HCT116 (cell line): ENCODE results near the gene KIF26B. TPM values are rescaled to one million over a fixed set of nuclear protein-coding genes. Genes with fewer than 3 reads are reported as not detected.

Experiments used
- ATAC-seq: fragments of 200-7000 bp; cut with Tn5 transposase; 2 replicates; pipeline ENCODE4 v1.9.1; 2020; ENCODE audit warnings: mild to moderate bottlenecking, moderate library complexity
- BruUV-seq: library from RNA; stranded (reverse); fragments of 400-500 nt; replicated peaks from 2 replicates; lab custom pipeline; 2021; lab: Mats Ljungman, UMichigan
- CTCF ChIA-PET: fragments of 300-600 bp; sonication (Branson Sonifier 250); formaldehyde crosslinking; loops from one replicate; lab custom pipeline; 2021; ENCODE audit warnings: antibody characterized with exemption; lab: Charles Lee
- POLR2A ChIA-PET: fragments of 300-600, 350-600 bp; sonication (Branson Sonifier 250); formaldehyde crosslinking; loops from one replicate; lab custom pipeline; 2021; ENCODE audit warnings: antibody characterized with exemption; lab: Charles Lee
- RAD21 ChIA-PET, 2 experiments: fragments of 300-600 bp; sonication (Branson Sonifier 250); formaldehyde crosslinking; loops; one replicate each; lab custom pipeline; 2023; ENCODE audit warnings: low total read pairs in 2 of 2; ENCODE audit not compliant: uncharacterized antibody in 2 of 2, unreplicated experiment in 2 of 2, low non-redundant PET in 1 of 2; lab: Charles Lee
- DNase-seq: peaks from one replicate; pipeline ENCODE4 v3.0.0-alpha.2; 2010; ENCODE audit warnings: low read depth, low spot score
- H2AFZ ChIP-seq: fragments of 200-600 bp; shearing (Covaris generic), sonication (generic); 2 replicates; pipeline ENCODE4 v1.6.1; 2017; ENCODE audit warnings: low read depth, mixed run types, mixed read lengths, antibody characterized with exemption, low read length; ENCODE audit not compliant: poor library complexity, severe bottlenecking
- H3K27ac ChIP-seq: 2 replicates; pipeline ENCODE4 v1.5.1; 2012; ENCODE audit warnings: low read depth, low read length
- H3K27me3 ChIP-seq: fragments of 200-600 bp; sonication (generic); 2 replicates; pipeline ENCODE4 v1.6.1; 2016; ENCODE audit warnings: mixed run types, low read length, mixed read lengths; ENCODE audit not compliant: insufficient read depth
- H3K36me3 ChIP-seq, 2 experiments: fragments of 200-500 bp in 1 of 2; fragments of 200-600 bp in 1 of 2; sonication (Bioruptor generic) in 1 of 2; sonication (generic) in 1 of 2; 2 replicates each; pipeline versions ENCODE4 v1.5.1 to v1.6.1; 2014 to 2016; ENCODE audit warnings: low read length in 2 of 2, inconsistent platforms in 1 of 2, mixed read lengths in 1 of 2, mixed run types in 1 of 2; ENCODE audit not compliant: insufficient read depth in 2 of 2, control insufficient read depth in 1 of 2
- H3K4me1 ChIP-seq, 2 experiments: fragments of 200-600 bp in 1 of 2; sonication (generic) in 1 of 2; 2 replicates each; pipeline versions ENCODE4 v1.5.1 to v1.6.1; 2012 to 2017; ENCODE audit warnings: low read length in 2 of 2, inconsistent platforms in 1 of 2, mild to moderate bottlenecking in 1 of 2, mixed read lengths in 1 of 2, mixed run types in 1 of 2, moderate library complexity in 1 of 2; ENCODE audit not compliant: insufficient read depth in 2 of 2, control insufficient read depth in 1 of 2
- H3K4me2 ChIP-seq: fragments of 200-600 bp; sonication (generic); 2 replicates; pipeline ENCODE4 v1.6.1; 2017; ENCODE audit warnings: mixed run types, low read length, mixed read lengths
- H3K4me3 ChIP-seq, 2 experiments: fragments of 200-600 bp in 1 of 2; sonication (generic) in 1 of 2; replicated peaks in 1 of 2; 2 replicates each; pipeline ENCODE4 v1.5.1; 2011 to 2016; ENCODE audit warnings: low read length in 2 of 2, control low read depth in 1 of 2, low read depth in 1 of 2, mild to moderate bottlenecking in 1 of 2, mixed read lengths in 1 of 2, mixed run types in 1 of 2
- H3K79me2 ChIP-seq: fragments of 200-600 bp; sonication (generic); 2 replicates; pipeline ENCODE4 v1.6.1; 2017; ENCODE audit warnings: mild to moderate bottlenecking, mixed run types, low read length, moderate library complexity, mixed read lengths; ENCODE audit not compliant: insufficient read depth
- H3K9ac ChIP-seq: fragments of 200-600 bp; sonication (generic); 2 replicates; pipeline ENCODE4 v1.6.1; 2016; ENCODE audit warnings: low read length, mixed read lengths
- H3K9me2 ChIP-seq: fragments of 200-600 bp; sonication (generic), shearing (Covaris generic); 2 replicates; pipeline ENCODE4 v1.6.1; 2017; ENCODE audit warnings: mixed run types, mild to moderate bottlenecking, moderate library complexity; ENCODE audit not compliant: insufficient read depth
- H3K9me3 ChIP-seq, 2 experiments: fragments of 200-500 bp in 1 of 2; fragments of 200-600 bp in 1 of 2; sonication (Bioruptor generic) in 1 of 2; sonication (generic) in 1 of 2; 2 replicates each; pipeline ENCODE4 v1.6.1; 2014 to 2017; ENCODE audit warnings: low read length in 2 of 2, mixed read lengths in 2 of 2, inconsistent platforms in 1 of 2, low read depth in 1 of 2, mild to moderate bottlenecking in 1 of 2, mixed run types in 1 of 2, moderate library complexity in 1 of 2; ENCODE audit not compliant: control insufficient read depth in 1 of 2, insufficient read depth in 1 of 2
- H4K20me1 ChIP-seq: fragments of 200-600 bp; sonication (generic), shearing (Covaris generic); 2 replicates; pipeline ENCODE4 v1.6.1; 2017; ENCODE audit warnings: mixed run types, mild to moderate bottlenecking, moderate library complexity; ENCODE audit not compliant: insufficient read depth
- CBX3 ChIP-seq: IDR thresholded peaks from 2 replicates; pipeline ENCODE4 v1.6.1; 2012; ENCODE audit warnings: low read depth
- CEBPB ChIP-seq: IDR thresholded peaks from 2 replicates; pipeline ENCODE4 v1.6.1; 2012; ENCODE audit warnings: low read depth
- EGR1 ChIP-seq: IDR thresholded peaks from 2 replicates; pipeline ENCODE4 v1.6.1; 2012; ENCODE audit warnings: low read depth
- ELF1 ChIP-seq: IDR thresholded peaks from 2 replicates; pipeline ENCODE4 v1.6.1; 2012; ENCODE audit warnings: low read depth, borderline replicate concordance
- EZH2 ChIP-seq: fragments of 200-600 bp; sonication (generic); IDR thresholded peaks from 2 replicates; pipeline ENCODE4 v1.6.1; 2017; ENCODE audit warnings: antibody characterized with exemption, mixed run types
- EZH2phosphoT487 ChIP-seq: fragments of 200-600 bp; IDR thresholded peaks from 2 replicates; pipeline ENCODE4 v1.6.1; 2018; ENCODE audit warnings: antibody characterized with exemption, borderline replicate concordance
- FOSL1 ChIP-seq: IDR thresholded peaks from 2 replicates; pipeline ENCODE4 v1.6.1; 2012; ENCODE audit warnings: low read depth
- JUND ChIP-seq: IDR thresholded peaks from 2 replicates; pipeline ENCODE4 v1.6.1; 2012
- MAX ChIP-seq: IDR thresholded peaks from 2 replicates; pipeline ENCODE4 v1.6.1; 2012
- SIN3A ChIP-seq: IDR thresholded peaks from 2 replicates; pipeline ENCODE4 v1.6.1; 2012; ENCODE audit warnings: low read depth
- SP1 ChIP-seq: IDR thresholded peaks from 2 replicates; pipeline ENCODE4 v1.6.1; 2012; ENCODE audit warnings: low read depth
- TCF7L2 ChIP-seq: IDR thresholded peaks from 2 replicates; pipeline ENCODE4 v1.7.0; 2011; ENCODE audit warnings: borderline replicate concordance, inconsistent platforms; ENCODE audit not compliant: insufficient read depth, insufficient read length; ENCODE audit errors: extremely low read depth
- intact Hi-C: fragments of 100-400 bp; cut with micrococcal nuclease; formaldehyde crosslinking; loops from 2 replicates; pipeline ENCODE4 v1.10.0; 2022
- total RNA-seq: library from RNA; stranded (reverse); gene quantifications from one replicate; pipeline ENCODE4 v1.2.1, GENCODE V29; 2021; ENCODE audit not compliant: unreplicated experiment

The KIF26B gene
- total RNA-seq, 1 experiment from 2014 or later, result 0.49 TPM

- intact Hi-C loops, result no loop called here
- Histone ChIP-seq H2AFZ (no peak overlapping the region), H3K9me2 (no peaks in the 10 kb centered on the region), H3K36me3 (no peaks in the 10 kb centered on the region), H3K4me3 (no peak overlapping the region), H4K20me1 (no peaks in the 10 kb centered on the region; the same call in 1 of the 2 replicates), H3K27ac (no peak overlapping the region), H3K4me2 (no peak overlapping the region), H3K79me2 (no peaks in the 10 kb centered on the region), H3K9ac (no peak overlapping the region), H3K4me1 (no peaks in the 10 kb centered on the region), H3K9me3 (no peaks in the 10 kb centered on the region), H3K27me3 (peaks cover 3% of the 10 kb centered on the region)
- no peak for DNase-seq
- CTCF ChIA-PET, result no interaction called here
- RAD21 ChIA-PET, result no interaction called here
- POLR2A ChIA-PET, result no interaction called here
- TF ChIP-seq ELF1 (no peak), JUND (no peak), CBX3 (no peak)
- no TSS peak for BruUV-seq
- ATAC-seq, result no peak
These were observed 466.8 kb downstream of the KIF26B start for GRCh38 chr1:245621589-245621988.

DNA sequence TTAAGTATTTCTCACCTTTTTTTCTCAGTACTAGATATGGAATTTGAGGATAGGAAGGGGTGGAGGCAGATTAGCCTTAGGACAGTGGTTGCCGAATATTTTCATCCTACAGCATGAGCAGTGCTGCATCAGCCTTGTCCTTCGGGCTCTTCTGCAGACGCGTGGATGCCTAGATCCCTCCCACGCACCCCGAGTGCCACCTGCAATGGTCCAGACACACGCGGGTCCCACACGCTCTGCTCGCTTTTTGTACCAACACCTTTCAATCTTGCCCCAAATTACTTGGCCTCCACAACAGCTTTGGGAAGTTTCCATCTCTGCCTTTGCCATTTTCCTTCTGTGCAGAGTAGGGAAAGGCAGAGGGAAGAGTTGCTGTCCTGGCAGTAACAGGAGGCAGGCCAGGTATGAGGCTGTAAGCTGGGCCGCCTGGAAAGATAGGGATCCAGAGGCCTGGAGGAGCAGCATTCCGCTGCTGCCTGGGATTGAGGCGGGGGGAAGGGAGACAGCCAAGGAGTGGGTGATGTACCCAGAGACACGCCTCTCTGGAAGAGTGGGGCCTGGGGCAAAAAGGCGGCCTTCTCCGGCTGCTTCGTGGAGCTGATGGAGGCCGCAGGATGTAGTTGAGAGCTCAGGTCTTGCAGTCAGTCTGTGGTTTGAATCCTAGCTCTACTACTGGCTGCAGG lies 467.7 kb downstream of the KIF26B start:
- ATAC-seq, result no peak
- H3K4me2 ChIP-seq, result no peak overlapping the region
- no peaks in the 10 kb centered on the region for H3K36me3 ChIP-seq
- H3K9me3 ChIP-seq, result no peaks in the 10 kb centered on the region
- no peak overlapping the region for H3K4me3 ChIP-seq
- H2AFZ ChIP-seq, result no peak overlapping the region
- H4K20me1 ChIP-seq, result no peaks in the 10 kb centered on the region; the same call in 1 of the 2 replicates
- TF ChIP-seq FOSL1 (no peak), SP1 (no peak), TCF7L2 (no peak), EZH2 (no peak), MAX (no peak), EZH2phosphoT487 (no peak), EGR1 (no peak), CEBPB (no peak), SIN3A (no peak)
- BruUV-seq, result no TSS peak
- no peak overlapping the region for H3K27ac ChIP-seq
- ChIA-PET POLR2A (no interaction called here), RAD21 (no interaction called here), CTCF (no interaction called here)
- H3K4me1 ChIP-seq, result no peaks in the 10 kb centered on the region
- peaks cover 10% of the 10 kb centered on the region for H3K27me3 ChIP-seq
- intact Hi-C loops, result no loop called here
- H3K9me2 ChIP-seq, result no peaks in the 10 kb centered on the region
- H3K9ac ChIP-seq, result no peak overlapping the region
- no peak for DNase-seq
- H3K79me2 ChIP-seq, result no peaks in the 10 kb centered on the region
